ENCODE results near the gene TPST1. TPM values are rescaled to one million over a fixed set of nuclear protein-coding genes. Genes with fewer than 3 reads are reported as not detected.

TPST1 gene
- polyA plus RNA-seq, 1 donor (not counting 4 experiments of a cell fraction or from before 2014, with no cell fraction given) = 48.5 TPM

DNA sequence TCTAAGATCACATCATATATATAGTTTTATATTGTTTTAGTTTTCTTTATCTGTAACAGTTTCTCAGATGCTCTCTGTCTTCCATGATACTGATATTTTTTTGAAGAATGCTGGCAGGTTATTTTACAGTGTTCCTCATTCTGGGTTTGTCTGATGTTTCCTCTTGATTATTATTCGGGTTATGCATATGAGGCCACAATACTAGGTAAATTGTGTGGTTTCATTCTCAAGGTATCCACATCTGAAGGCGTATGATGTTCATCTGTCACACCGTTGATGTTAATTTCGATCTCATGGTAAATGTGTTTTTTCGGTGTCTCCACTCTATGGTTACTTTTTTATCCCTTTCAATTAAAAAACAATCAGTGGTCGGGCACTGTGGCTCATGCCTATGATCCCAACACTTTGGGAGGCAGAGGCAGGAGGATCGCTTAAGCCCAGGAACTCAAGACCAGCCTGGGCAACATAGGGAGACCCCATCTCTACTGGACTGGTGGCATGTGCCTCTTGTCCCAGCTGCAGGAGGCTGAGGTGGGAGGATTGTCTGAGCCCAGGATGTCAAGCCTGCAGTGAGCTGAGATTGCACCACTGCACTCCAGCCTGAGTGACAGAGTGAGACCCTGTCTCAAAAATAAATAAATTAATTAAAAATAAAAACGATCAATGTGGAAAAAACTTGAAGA lies 108.9 kb downstream of the TPST1 start:
- Histone ChIP-seq H3K9me1 (ENCODE audit: control insufficient read depth, extremely low read depth, insufficient read depth, low read length) (no peaks in the 10 kb centered on the region), H3K4me1 (ENCODE audit: control insufficient read depth, extremely low read depth, insufficient read depth, low read length) (no peaks in the 10 kb centered on the region), H3K4me3 (ENCODE audit: control insufficient read depth in 2 of 3, extremely low read depth in 1 of 3, insufficient read depth in 2 of 3, low read depth in 1 of 3, low read length in 3 of 3) (no peak overlapping the region), H3K9me3 (ENCODE audit: control insufficient read depth, low read depth, low read length) (no peaks in the 10 kb centered on the region), H3K4me2 (ENCODE audit: control insufficient read depth, extremely low read depth, insufficient read depth, low read depth, low read length) (no peak overlapping the region), H2AFZ (ENCODE audit: control insufficient read depth, low read length) (no peak overlapping the region), H3K9ac (ENCODE audit: control insufficient read depth, extremely low read depth, insufficient read depth, low read length) (no peak overlapping the region), H3K36me3 (ENCODE audit: control insufficient read depth in 2 of 2, extremely low read depth in 1 of 2, insufficient read depth in 2 of 2, low read length in 2 of 2) (no peaks in the 10 kb centered on the region), H3K79me2 (ENCODE audit: control insufficient read depth, insufficient read depth, low read length) (no peaks in the 10 kb centered on the region), H3K27me3 (ENCODE audit: control insufficient read depth, extremely low read depth, insufficient read depth, low read length) (no peaks in the 10 kb centered on the region), H3K27ac (ENCODE audit: control insufficient read depth, insufficient read depth, low read length) (no peak overlapping the region), H4K20me1 (ENCODE audit: control insufficient read depth, extremely low read depth, insufficient read depth, low read length) (no peaks in the 10 kb centered on the region)
- DNase-seq (ENCODE audit: low read depth, low spot score) (no peak), FAIRE-seq (no peak)
- no peak for TF ChIP-seq EZH2 (IDR thresholded peaks at IDR 0.05; ENCODE audit: low read length)
- TF ChIP-seq, protein P1, sequence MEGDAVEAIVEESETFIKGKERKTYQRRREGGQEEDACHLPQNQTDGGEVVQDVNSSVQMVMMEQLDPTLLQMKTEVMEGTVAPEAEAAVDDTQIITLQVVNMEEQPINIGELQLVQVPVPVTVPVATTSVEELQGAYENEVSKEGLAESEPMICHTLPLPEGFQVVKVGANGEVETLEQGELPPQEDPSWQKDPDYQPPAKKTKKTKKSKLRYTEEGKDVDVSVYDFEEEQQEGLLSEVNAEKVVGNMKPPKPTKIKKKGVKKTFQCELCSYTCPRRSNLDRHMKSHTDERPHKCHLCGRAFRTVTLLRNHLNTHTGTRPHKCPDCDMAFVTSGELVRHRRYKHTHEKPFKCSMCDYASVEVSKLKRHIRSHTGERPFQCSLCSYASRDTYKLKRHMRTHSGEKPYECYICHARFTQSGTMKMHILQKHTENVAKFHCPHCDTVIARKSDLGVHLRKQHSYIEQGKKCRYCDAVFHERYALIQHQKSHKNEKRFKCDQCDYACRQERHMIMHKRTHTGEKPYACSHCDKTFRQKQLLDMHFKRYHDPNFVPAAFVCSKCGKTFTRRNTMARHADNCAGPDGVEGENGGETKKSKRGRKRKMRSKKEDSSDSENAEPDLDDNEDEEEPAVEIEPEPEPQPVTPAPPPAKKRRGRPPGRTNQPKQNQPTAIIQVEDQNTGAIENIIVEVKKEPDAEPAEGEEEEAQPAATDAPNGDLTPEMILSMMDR (optimal IDR thresholded peaks at IDR 0.05 in 1 of 3, IDR thresholded peaks at IDR 0.05 in 1 of 3, conservative IDR thresholded peaks at IDR 0.05 in 1 of 3; ENCODE audit: extremely low read depth in 1 of 3, insufficient read depth in 2 of 3, low read length in 3 of 3) = no peak
- dilution Hi-C loops (cut with MboI; ENCODE audit: extremely low pct_ligation_motif_present, low sequenced_read_pairs) = no loop called here

DNA sequence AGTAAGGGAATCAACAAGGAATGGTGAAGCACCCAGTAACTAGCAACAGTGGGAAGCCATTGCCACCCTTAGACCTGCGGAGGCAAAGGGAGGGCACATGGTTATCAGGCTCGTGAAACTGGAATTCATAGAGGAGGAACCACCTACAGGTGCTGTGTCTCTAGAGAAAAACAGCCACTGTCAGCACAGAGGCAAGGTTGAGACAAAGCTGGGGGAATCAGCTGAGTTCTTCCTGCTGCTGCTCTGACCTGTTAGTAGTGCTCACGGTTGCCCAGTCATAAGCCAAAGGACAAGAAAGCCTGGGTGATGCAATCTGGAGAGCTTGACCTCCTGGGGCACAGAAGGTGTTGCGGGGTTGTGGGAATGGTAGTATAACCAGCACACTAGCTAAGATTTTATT lies 110.1 kb downstream of the TPST1 start:
- no peaks in the 10 kb centered on the region for H3K4me1 ChIP-seq (ENCODE audit: control insufficient read depth, extremely low read depth, insufficient read depth, low read length)
- FAIRE-seq = no peak
- no peaks in the 10 kb centered on the region for H3K9me3 ChIP-seq (ENCODE audit: control insufficient read depth, low read depth, low read length)
- no peaks in the 10 kb centered on the region for H3K9me1 ChIP-seq (ENCODE audit: control insufficient read depth, extremely low read depth, insufficient read depth, low read length)
- H3K27me3 ChIP-seq (ENCODE audit: control insufficient read depth, extremely low read depth, insufficient read depth, low read length) = no peaks in the 10 kb centered on the region
- H3K36me3 ChIP-seq (ENCODE audit: control insufficient read depth in 2 of 2, extremely low read depth in 1 of 2, insufficient read depth in 2 of 2, low read length in 2 of 2) = no peaks in the 10 kb centered on the region
- DNase-seq (ENCODE audit: low read depth, low spot score) = no peak
- H3K4me2 ChIP-seq (ENCODE audit: control insufficient read depth, extremely low read depth, insufficient read depth, low read depth, low read length) = no peak overlapping the region
- no peak overlapping the region for H3K27ac ChIP-seq (ENCODE audit: control insufficient read depth, insufficient read depth, low read length)
- H2AFZ ChIP-seq (ENCODE audit: control insufficient read depth, low read length) = no peak overlapping the region
- H3K9ac ChIP-seq (ENCODE audit: control insufficient read depth, extremely low read depth, insufficient read depth, low read length) = no peak overlapping the region
- no peaks in the 10 kb centered on the region for H3K79me2 ChIP-seq (ENCODE audit: control insufficient read depth, insufficient read depth, low read length)
- H4K20me1 ChIP-seq (ENCODE audit: control insufficient read depth, extremely low read depth, insufficient read depth, low read length) = no peaks in the 10 kb centered on the region
- dilution Hi-C loops (cut with MboI; ENCODE audit: extremely low pct_ligation_motif_present, low sequenced_read_pairs) = no loop called here
- no peak overlapping the region for H3K4me3 ChIP-seq (ENCODE audit: control insufficient read depth in 2 of 3, extremely low read depth in 1 of 3, insufficient read depth in 2 of 3, low read depth in 1 of 3, low read length in 3 of 3)
- TF ChIP-seq, protein P1 (optimal IDR thresholded peaks at IDR 0.05 in 1 of 3, IDR thresholded peaks at IDR 0.05 in 1 of 3, conservative IDR thresholded peaks at IDR 0.05 in 1 of 3; ENCODE audit: extremely low read depth in 1 of 3, insufficient read depth in 2 of 3, low read length in 3 of 3) = no peak
- no peak for TF ChIP-seq EZH2 (IDR thresholded peaks at IDR 0.05; ENCODE audit: low read length)

Data from keratinocyte (primary cell).